Measurements from ENCODE around the gene ABCC6.
"Not testable (repeated sequence)": the region's sequence is repeated elsewhere in the genome, so short reads cannot be mapped to it uniquely, and the experiment has no call there.

- TF ChIP-seq CTCF (IDR thresholded peaks at IDR 0.05); POLR2AphosphoS5 (IDR thresholded peaks at IDR 0.05; ENCODE audit: low read depth, low read length); GABPA (IDR thresholded peaks at IDR 0.05; ENCODE audit: low read depth); EP300 (IDR thresholded peaks at IDR 0.05; ENCODE audit: borderline replicate concordance in 1 of 2, low read depth in 1 of 2, low read length in 1 of 2); NFIC (IDR thresholded peaks at IDR 0.05; ENCODE audit: borderline replicate concordance); EZH2phosphoT487 (IDR thresholded peaks at IDR 0.05; ENCODE audit: borderline replicate concordance, low read depth); MXI1 (IDR thresholded peaks at IDR 0.05; ENCODE audit: low read depth, low read length); RFX5 (IDR thresholded peaks at IDR 0.05; ENCODE audit: low read length); SIN3A (IDR thresholded peaks at IDR 0.05; ENCODE audit: borderline replicate concordance, low read depth, low read length); JUND (IDR thresholded peaks at IDR 0.05); REST (IDR thresholded peaks at IDR 0.05; ENCODE audit: low read depth, low read length); TEAD4 (IDR thresholded peaks at IDR 0.05; ENCODE audit: borderline replicate concordance, insufficient read depth): not testable (repeated sequence)
- TF ChIP-seq, protein P1, sequence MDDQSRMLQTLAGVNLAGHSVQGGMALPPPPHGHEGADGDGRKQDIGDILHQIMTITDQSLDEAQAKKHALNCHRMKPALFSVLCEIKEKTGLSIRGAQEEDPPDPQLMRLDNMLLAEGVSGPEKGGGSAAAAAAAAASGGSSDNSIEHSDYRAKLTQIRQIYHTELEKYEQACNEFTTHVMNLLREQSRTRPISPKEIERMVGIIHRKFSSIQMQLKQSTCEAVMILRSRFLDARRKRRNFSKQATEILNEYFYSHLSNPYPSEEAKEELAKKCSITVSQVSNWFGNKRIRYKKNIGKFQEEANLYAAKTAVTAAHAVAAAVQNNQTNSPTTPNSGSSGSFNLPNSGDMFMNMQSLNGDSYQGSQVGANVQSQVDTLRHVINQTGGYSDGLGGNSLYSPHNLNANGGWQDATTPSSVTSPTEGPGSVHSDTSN (IDR thresholded peaks at IDR 0.05) = not testable (repeated sequence)
- TF ChIP-seq, protein P2, sequence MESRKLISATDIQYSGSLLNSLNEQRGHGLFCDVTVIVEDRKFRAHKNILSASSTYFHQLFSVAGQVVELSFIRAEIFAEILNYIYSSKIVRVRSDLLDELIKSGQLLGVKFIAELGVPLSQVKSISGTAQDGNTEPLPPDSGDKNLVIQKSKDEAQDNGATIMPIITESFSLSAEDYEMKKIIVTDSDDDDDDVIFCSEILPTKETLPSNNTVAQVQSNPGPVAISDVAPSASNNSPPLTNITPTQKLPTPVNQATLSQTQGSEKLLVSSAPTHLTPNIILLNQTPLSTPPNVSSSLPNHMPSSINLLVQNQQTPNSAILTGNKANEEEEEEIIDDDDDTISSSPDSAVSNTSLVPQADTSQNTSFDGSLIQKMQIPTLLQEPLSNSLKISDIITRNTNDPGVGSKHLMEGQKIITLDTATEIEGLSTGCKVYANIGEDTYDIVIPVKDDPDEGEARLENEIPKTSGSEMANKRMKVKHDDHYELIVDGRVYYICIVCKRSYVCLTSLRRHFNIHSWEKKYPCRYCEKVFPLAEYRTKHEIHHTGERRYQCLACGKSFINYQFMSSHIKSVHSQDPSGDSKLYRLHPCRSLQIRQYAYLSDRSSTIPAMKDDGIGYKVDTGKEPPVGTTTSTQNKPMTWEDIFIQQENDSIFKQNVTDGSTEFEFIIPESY (IDR thresholded peaks at IDR 0.05; ENCODE audit: borderline replicate concordance, low read depth) = not testable (repeated sequence)
Observed at GRCh38 chr16:16263947-16264346, 40.7 kb upstream of the ABCC6 start.

Measured in SK-N-SH (cell line).